Chondrocyte (in vitro differentiated cells): ENCODE results near the gene PYGL. TPM values are rescaled to one million over a fixed set of nuclear protein-coding genes. Genes with fewer than 3 reads are reported as not detected.

Experiments
- DNase-seq: peaks from one replicate; pipeline ENCODE4 v3.0.0; 2021; ENCODE audit warnings: mixed read lengths, low spot score
- H3K27ac Mint-ChIP-seq: one replicate; pipeline ENCODE4 v1.8.0; 2021; ENCODE audit warnings: mild to moderate bottlenecking, moderate library complexity, mixed read lengths; ENCODE audit not compliant: unreplicated experiment
- H3K27me3 Mint-ChIP-seq: 2 replicates; pipeline ENCODE4 v1.8.0; 2021; ENCODE audit warnings: low read depth, mixed read lengths
- H3K36me3 Mint-ChIP-seq: 2 replicates; pipeline ENCODE4 v1.8.0; 2021; ENCODE audit warnings: low read depth, mixed read lengths
- H3K4me1 Mint-ChIP-seq: 2 replicates; pipeline ENCODE4 v1.8.0; 2021; ENCODE audit warnings: low read depth, mild to moderate bottlenecking, mixed read lengths
- H3K4me3 Mint-ChIP-seq: one replicate; pipeline ENCODE4 v1.8.0; 2021; ENCODE audit warnings: mild to moderate bottlenecking, moderate library complexity, mixed read lengths; ENCODE audit not compliant: unreplicated experiment
- H3K9me3 Mint-ChIP-seq: 2 replicates; pipeline ENCODE4 v1.8.0; 2021; ENCODE audit warnings: low read depth, mixed read lengths
- CTCF ChIP-seq: fragments of 200-600 bp; sonication (generic); IDR thresholded peaks from 2 replicates; pipeline ENCODE4 v1.5.0; 2021; ENCODE audit warnings: antibody characterized with exemption, mild to moderate bottlenecking, moderate library complexity
- total RNA-seq: library from RNA; stranded (reverse); gene quantifications from 3 replicates; pipeline ENCODE4 v1.2.1, GENCODE V29; 2021

The PYGL gene
- total RNA-seq, 1 donor from 2014 or later, result 120 TPM

GRCh38 chr14:50860478-50861086 lies 83.7 kb downstream of the PYGL start:
- no peaks in the 10 kb centered on the region for H3K27me3 Mint-ChIP-seq
- H3K4me1 Mint-ChIP-seq, result peaks cover 18% of the 10 kb centered on the region
- TF ChIP-seq CTCF, result peak; percentile 91
- H3K4me3 Mint-ChIP-seq, result peak overlapping the region; percentile 75
- H3K9me3 Mint-ChIP-seq, result no peaks in the 10 kb centered on the region
- DNase-seq, result no peak
- no peaks in the 10 kb centered on the region for H3K36me3 Mint-ChIP-seq
- H3K27ac Mint-ChIP-seq, result peak overlapping the region; percentile 89

GRCh38 chr14:50859296-50859624 lies 85.0 kb downstream of the PYGL start:
- Mint-ChIP-seq H3K9me3 (no peaks in the 10 kb centered on the region), H3K36me3 (no peaks in the 10 kb centered on the region), H3K27ac (peak overlapping the region; percentile 89), H3K27me3 (no peaks in the 10 kb centered on the region), H3K4me3 (peak overlapping the region; percentile 75), H3K4me1 (peaks cover 15% of the 10 kb centered on the region)
- TF ChIP-seq CTCF, result no peak
- DNase-seq, result no peak

- Mint-ChIP-seq H3K4me1 (peaks cover 15% of the 10 kb centered on the region), H3K27ac (no peak overlapping the region), H3K9me3 (no peaks in the 10 kb centered on the region), H3K36me3 (no peaks in the 10 kb centered on the region), H3K4me3 (no peak overlapping the region), H3K27me3 (no peaks in the 10 kb centered on the region)
- no peak for DNase-seq
- no peak for TF ChIP-seq CTCF
Observed at GRCh38 chr14:50856660-50857059, 87.6 kb downstream of the PYGL start.

- TF ChIP-seq CTCF, result peak; percentile 66
- no peak overlapping the region for H3K4me3 Mint-ChIP-seq
- H3K27ac Mint-ChIP-seq, result no peak overlapping the region
- no peaks in the 10 kb centered on the region for H3K36me3 Mint-ChIP-seq
- DNase-seq, result no peak
- no peaks in the 10 kb centered on the region for H3K9me3 Mint-ChIP-seq
- H3K27me3 Mint-ChIP-seq, result no peaks in the 10 kb centered on the region
- peaks cover 14% of the 10 kb centered on the region for H3K4me1 Mint-ChIP-seq
Observed at GRCh38 chr14:50855558-50855957, 88.7 kb downstream of the PYGL start.

Other genes starting within 250 kb of the PYGL start
- gene NIN, start 113.3 kb downstream of the PYGL start, total RNA-seq, result 43.5 to 46.9 TPM (median 45.0 TPM) in 3 replicates
- gene ABHD12B, start 72.4 kb downstream of the PYGL start, total RNA-seq, result not detected in 3 replicates
- 13.0 to 15.5 TPM (median 13.4 TPM) in 3 replicates for gene TRIM9, start 150.6 kb upstream of the PYGL start, total RNA-seq